Measurements from ENCODE around the gene SPRYD4. TPM values are rescaled to one million over a fixed set of nuclear protein-coding genes. Genes with fewer than 3 reads are reported as not detected.

The SPRYD4 gene
- total and polyA plus RNA-seq, 9 of the 15 experiments (the other 6 are each of a cell fraction or from before 2014, with no cell fraction given) = 1.8 to 4.7 (median 2.8) TPM

GRCh38 chr12:56437430-56438176, 30.8 kb upstream of the SPRYD4 start (continued):
- TF ChIP-seq BCOR (IDR thresholded peaks at IDR 0.05) (peak; percentile 47), TFAM (CRISPR knock-in tag; conservative IDR thresholded peaks at IDR 0.05) (no peak), CBFA2T2 (conservative IDR thresholded peaks at IDR 0.05) (peak; percentile 26; the same call in 1 of the 2 replicates), SAFB (IDR thresholded peaks at IDR 0.05; ENCODE audit: borderline replicate concordance, low read depth, low read length) (no peak), TBL1XR1 (IDR thresholded peaks at IDR 0.05; ENCODE audit: low read length in 2 of 2) (peak in 1 of 2 experiments; percentile 59; a peak in 1 of 4 replicates), TCF7 (IDR thresholded peaks at IDR 0.05; ENCODE audit: borderline replicate concordance) (peak; percentile 96; the same call in 1 of the 2 replicates), E2F5 (CRISPR knock-in tag; IDR thresholded peaks at IDR 0.05) (no peak), BHLHE40 (IDR thresholded peaks at IDR 0.05; ENCODE audit: low read length) (peak; percentile 72), SNRNP70 (optimal IDR thresholded peaks at IDR 0.05; ENCODE audit: low read depth, low read length) (no peak), ZSCAN32 (CRISPR knock-in tag; IDR thresholded peaks at IDR 0.05) (no peak), POLR2H (tag; IDR thresholded peaks at IDR 0.05; ENCODE audit: low read depth) (no peak), RFX1 (IDR thresholded peaks at IDR 0.05) (peak; percentile 83), BDP1 (IDR thresholded peaks at IDR 0.05; ENCODE audit: insufficient read depth, insufficient read length) (no peak), SRF (CRISPR knock-in tag; IDR thresholded peaks at IDR 0.05) (no peak), GABPA (tag; conservative IDR thresholded peaks at IDR 0.05; ENCODE audit: low read depth) (peak; percentile 22; the same call in 1 of the 2 replicates), ETV5 (CRISPR knock-in tag; IDR thresholded peaks at IDR 0.05; ENCODE audit: low read depth) (no peak), ZBTB26 (CRISPR knock-in tag; IDR thresholded peaks at IDR 0.05) (0 out of 2 replicates have a peak, but pooled peaks have one; percentile 45), SNIP1 (IDR thresholded peaks at IDR 0.05; ENCODE audit: low read depth) (no peak), MCM2 (IDR thresholded peaks at IDR 0.05; ENCODE audit: low read depth) (no peak), CTCF (IDR thresholded peaks at IDR 0.05 in 2 of 3, conservative IDR thresholded peaks at IDR 0.05 in 1 of 3; ENCODE audit: insufficient read depth in 2 of 3, low read depth in 1 of 3, low read length in 3 of 3) (peak in 2 of 3 experiments; percentile 15; a peak in 1 of 6 replicates), PTRF (tag; IDR thresholded peaks at IDR 0.05) (no peak), BRF2 (IDR thresholded peaks at IDR 0.05; ENCODE audit: borderline replicate concordance, insufficient read depth, insufficient read length) (no peak), RHOXF2B (CRISPR knock-in tag; conservative IDR thresholded peaks at IDR 0.05) (no peak), BCL6 (CRISPR knock-in tag; IDR thresholded peaks at IDR 0.05) (no peak), PHB2 (IDR thresholded peaks at IDR 0.05; ENCODE audit: low read depth) (no peak)

All from K562 (cell line).